ENCODE measurements around the gene TSPAN4. TPM values are rescaled to one million over a fixed set of nuclear protein-coding genes. Genes with fewer than 3 reads are reported as not detected.

The TSPAN4 gene
- total and polyA plus RNA-seq, 2 of the 13 experiments (the other 11 are each of a cell fraction or from before 2014, with no cell fraction given): 31.7 to 68.3 TPM

GRCh38 chr11:833114-833791 lies 9.4 kb upstream of the TSPAN4 start:
- Histone ChIP-seq H3K27me3 (ENCODE audit: control insufficient read depth in 1 of 2, insufficient read depth in 2 of 2, low read length in 2 of 2) (no peaks in the 10 kb centered on the region), H3K9me3 (ENCODE audit: low read length) (no peaks in the 10 kb centered on the region), H3K36me3 (replicated peaks in 1 of 2; ENCODE audit: control insufficient read depth in 1 of 2, insufficient read depth in 2 of 2, low read length in 2 of 2) (peaks cover 4 to 14% of the 10 kb centered on the region in 2 experiments; a peak in 3 of 5 replicates), H3K4me1 (ENCODE audit: insufficient read depth, low read length) (peaks cover 75% of the 10 kb centered on the region), H2AFZ (ENCODE audit: low read length) (no peak overlapping the region), H3K9ac (ENCODE audit: insufficient read depth, low read depth, low read length) (peak overlapping the region; percentile 85), H3K4me2 (ENCODE audit: low read depth, low read length) (peak overlapping the region; percentile 81), H3K27ac (ENCODE audit: extremely low read length, insufficient read depth, low read length) (peak overlapping the region; percentile 61), H3K79me2 (ENCODE audit: insufficient read depth, low read length) (peaks cover 11% of the 10 kb centered on the region), H3K4me3 (replicated peaks in 1 of 3; ENCODE audit: insufficient read depth in 1 of 3, low read depth in 2 of 3, low read length in 3 of 3) (peak overlapping the region; percentile 71 to 81 (median 77)), H4K20me1 (ENCODE audit: insufficient read depth, low read length) (peaks cover 9% of the 10 kb centered on the region; the same call in 1 of the 2 replicates)
- CTCF ChIA-PET (ENCODE audit: low intra/inter-chr PET ratio, low total read pairs): no interaction called here
- in situ Hi-C loops (cut with HindIII; ENCODE audit: extremely low pct_ligation_motif_present, low pct_unique_long_range_greater_than_20kb) (no loop called here), intact Hi-C loops (cut with micrococcal nuclease; ENCODE audit: unreplicated experiment) (no loop called here)
- DNase-seq (ENCODE audit: low spot score) (no peak), ATAC-seq (peak; percentile 7), FAIRE-seq (no peak)
- no CpG with 5 or more reads among the region's 55 CpGs for whole genome bisulfite sequencing (ENCODE audit: low lambda C conversion rate)
- BruUV-seq (replicated peaks): no TSS peak
- POLR2A ChIA-PET: interaction anchor here (0.6 to 16.1 kb wide), 4 partner anchors 8 to 27 kb away, joined by 5 to 264 read pairs (median 74); partner anchors contain the start of genes PNPLA2, POLR2L, RPLP2 and TSPAN4
- TF ChIP-seq FOXK2 (IDR thresholded peaks at IDR 0.05) (no peak), ZNF18 (CRISPR knock-in tag; IDR thresholded peaks at IDR 0.05; ENCODE audit: insufficient replicate concordance) (no peak), ZNF225 (CRISPR knock-in tag; IDR thresholded peaks at IDR 0.05) (no peak), ZBTB33 (CRISPR knock-in tag; IDR thresholded peaks at IDR 0.05) (no peak), SOX6 (IDR thresholded peaks at IDR 0.05) (no peak), SOX6 (CRISPR knock-in tag; IDR thresholded peaks at IDR 0.05) (no peak), IRX3 (CRISPR knock-in tag; IDR thresholded peaks at IDR 0.05; ENCODE audit: borderline replicate concordance, low read depth) (no peak), ISX (CRISPR knock-in tag; conservative IDR thresholded peaks at IDR 0.05) (no peak), ZNF589 (CRISPR knock-in tag; conservative IDR thresholded peaks at IDR 0.05) (no peak), ATF6 (CRISPR knock-in tag; conservative IDR thresholded peaks at IDR 0.05) (no peak), ZMAT3 (CRISPR knock-in tag; conservative IDR thresholded peaks at IDR 0.05) (peak; percentile 45; the same call in 1 of the 2 replicates), ZKSCAN5 (CRISPR knock-in tag; IDR thresholded peaks at IDR 0.05) (no peak), RBFOX2 (IDR thresholded peaks at IDR 0.05; ENCODE audit: low read depth, low read length) (peak; percentile 66; the same call in 1 of the 2 replicates), TFDP1 (CRISPR knock-in tag; IDR thresholded peaks at IDR 0.05; ENCODE audit: borderline replicate concordance) (peak; percentile 18; the same call in 1 of the 2 replicates), GRHL1 (CRISPR knock-in tag; conservative IDR thresholded peaks at IDR 0.05) (no peak)
